Heart left ventricle (tissue), 16 donors: Measurements from ENCODE around the gene SNED1. TPM values are rescaled to one million over a fixed set of nuclear protein-coding genes. Genes with fewer than 3 reads are reported as not detected.

Experiments used
- ATAC-seq, 4 donors: fragments of 200-7000 bp; cut with Tn5 transposase; one replicate each; pipeline ENCODE4 v1.9.1; 2020 to 2022; ENCODE audit warnings: moderate library complexity in 4 of 4, mild to moderate bottlenecking in 3 of 4, moderate number of reproducible peaks in 1 of 4
- DNase-seq, 5 donors: peaks; one replicate each; pipeline ENCODE4 v3.0.0-alpha.2; 2020
- H3K27ac ChIP-seq, 12 donors: fragments of 200-600 bp; sonication (generic) in 4 of 12; one replicate each; pipeline versions ENCODE4 v1.5.0 to v1.8.0; 2016 to 2022; ENCODE audit warnings: mild to moderate bottlenecking in 2 of 12
- H3K27me3 ChIP-seq, 9 donors: fragments of 200-600 bp; sonication (generic) in 2 of 9; one replicate each; pipeline versions ENCODE4 v1.5.1 to v1.8.0; 2016 to 2022; ENCODE audit warnings: mild to moderate bottlenecking in 3 of 9
- H3K36me3 ChIP-seq, 9 donors: fragments of 200-600 bp; sonication (generic) in 2 of 9; one replicate each; pipeline versions ENCODE4 v1.5.0 to v1.8.0; 2018 to 2022; ENCODE audit warnings: mild to moderate bottlenecking in 2 of 9
- H3K4me1 ChIP-seq, 12 donors: fragments of 200-600 bp; sonication (generic) in 4 of 12; one replicate each; pipeline versions ENCODE4 v1.5.0 to v1.8.0; 2016 to 2022; ENCODE audit warnings: mild to moderate bottlenecking in 3 of 12
- H3K4me3 ChIP-seq, 12 donors: fragments of 200-600 bp; sonication (generic) in 4 of 12; one replicate each; pipeline versions ENCODE4 v1.5.0 to v1.8.0; 2017 to 2022; ENCODE audit warnings: mild to moderate bottlenecking in 9 of 12, moderate library complexity in 4 of 12
- H3K9me3 ChIP-seq, 12 donors: fragments of 200-600 bp; sonication (generic) in 4 of 12; one replicate each; pipeline versions ENCODE4 v1.5.0 to v1.8.0; 2016 to 2022; ENCODE audit warnings: mild to moderate bottlenecking in 1 of 12
- CTCF ChIP-seq, 12 donors: fragments of 200-600 bp; sonication (generic) in 4 of 12; IDR thresholded peaks; one replicate each; pipeline versions ENCODE4 v1.5.0 to v1.8.0; 2018 to 2022; ENCODE audit warnings: antibody characterized with exemption in 12 of 12, mild to moderate bottlenecking in 5 of 12
- POLR2A ChIP-seq, 2 donors: fragments of 450-650 bp; IDR thresholded peaks; one replicate each; pipeline ENCODE4 v1.6.1; 2017; ENCODE audit warnings: antibody characterized with exemption in 2 of 2, mild to moderate bottlenecking in 2 of 2, moderate library complexity in 2 of 2
- WGBS, 4 donors: extraction: QIAGEN DNeasy Blood & Tissue Kit in 2 of 4; methylation state at CpG; one replicate each; pipeline versions ENCODE4 v1.1.5 to v1.1.7; 2013 to 2018; 5-methylcytosine and 5-hydroxymethylcytosine counted together
- intact Hi-C, 10 donors: fragments of 100-400 bp; cut with DNase I; formaldehyde crosslinking; loops; one replicate each; pipeline versions ENCODE4 v1.11.1 to v1.14.2; 2022
- polyA plus RNA-seq, 2 donors: library from polyadenylated mRNA; stranded (reverse); fragments of 200-250 nt; gene quantifications; one replicate each; pipeline ENCODE4 v1.2.3, GENCODE V29; 2013
- total RNA-seq, 9 donors: library from RNA; depleted of rRNA in 2 of 9; stranded (reverse); fragments of >200 nt in 2 of 9; fragmentation: NEBNext Ultra II Directional in 3 of 9; extraction: Animal tissue kit (Norgen Biotek cat#: 25700) in 3 of 9; gene quantifications; one replicate each; pipeline versions ENCODE4 v1.1.0 to v1.2.4, GENCODE V29; 2016 to 2023
- donor health status: ischemic (EF 13 %, LVEDD 7.1; RV severe dilation, severe dysfunction).
- donor health status: healthy with polysubstance abuse.
- donor health status: DM: no; HTN: yes; CAD: no.
- donor health status: DM: no; HTN: no; CAD: no.
- donor health status: ischemic (EF 25% LVEDD 6.9; RV normal size, moderate dysfunction).
- donor health status: ischemic (EF 25% LVEDD 5.7; RV mildly dilated, moderate dysfunction).
- donor health status: healthy.
- donor health status: DM: yes; HTN: yes; CAD: no.
- donor health status: ischemic (EF 35%, LVEDD 5.7; RV mildly dilated, moderate dysfunction).
- donor health status: nonischemic (EF 11% LVEDD 7.7; RV severe dilation, severe dysfunction).
- donor health status: DM: yes; HTN: yes; CAD: no.
- donor health status: PGD.
- donor health status: ischemic (EF 29% LVEDD 5.4; RV normal size, mild dysfunction).
- donor health status: nonischemic (EF 23%, LVEDD 6.1; RV moderate dilation, normal function).

SNED1 gene
- total and polyA plus RNA-seq, 11 donors, result 3.1 to 14.7 (median 4.9) TPM

- peaks cover 0 to 17% (median 9%) of the 10 kb centered on the region in 12 donors for H3K4me1 ChIP-seq
- peak in 1 of 5 donors; percentile 12 for DNase-seq
- ATAC-seq, result no peak
- TF ChIP-seq CTCF (IDR thresholded peaks at IDR 0.05), result no peak
- peaks cover 0 to 4% (median 0%) of the 10 kb centered on the region in 9 donors for H3K27me3 ChIP-seq
- H3K4me3 ChIP-seq, result no peak overlapping the region
- 95 to 97% (median 95%) methylated on average over 29 to 34 of the region's 34 CpGs for WGBS, 4 donors
- no peaks in the 10 kb centered on the region for H3K36me3 ChIP-seq
- intact Hi-C loops, result no loop called here
- H3K9me3 ChIP-seq, result no peaks in the 10 kb centered on the region
- H3K27ac ChIP-seq, result no peak overlapping the region
Observed at GRCh38 chr2:240967681-240968621, 30.5 kb upstream of the SNED1 start.

GRCh38 chr2:240968731-240969624 is 29.4 kb upstream of the SNED1 start:
- Histone ChIP-seq H3K9me3 (peaks cover 0 to 4% (median 0%) of the 10 kb centered on the region in 12 donors), H3K27ac (no peak overlapping the region)
- intact Hi-C loops, result no loop called here

GRCh38 chr2:240970104-240970503 is 28.3 kb upstream of the SNED1 start:
- peaks cover 0 to 12% (median 0%) of the 10 kb centered on the region in 9 donors for H3K27me3 ChIP-seq
- peaks cover 0 to 12% (median 5%) of the 10 kb centered on the region in 12 donors for H3K4me1 ChIP-seq
- no peak for ATAC-seq
- H3K27ac ChIP-seq, result no peak overlapping the region
- H3K4me3 ChIP-seq, result no peak overlapping the region
- DNase-seq, result no peak
- WGBS, 4 donors, result 77 to 94% (median 92%) methylated on average over 3 of the region's 3 CpGs
- TF ChIP-seq POLR2A (IDR thresholded peaks at IDR 0.05), result no peak
- no peak for TF ChIP-seq CTCF (IDR thresholded peaks at IDR 0.05)
- H3K9me3 ChIP-seq, result peaks cover 0 to 4% (median 0%) of the 10 kb centered on the region in 12 donors
- H3K36me3 ChIP-seq, result no peaks in the 10 kb centered on the region
- intact Hi-C loops, result no loop called here

More at GRCh38 chr2:240968731-240969624, 29.4 kb upstream of the SNED1 start:
- no peaks in the 10 kb centered on the region for H3K36me3 ChIP-seq
- ATAC-seq (peak; percentile 53 to 84 (median 70)), DNase-seq (peak in 4 of 5 donors; percentile 19 to 68 (median 55))
- no peak overlapping the region for H3K4me3 ChIP-seq
- H3K4me1 ChIP-seq, result peaks cover 0 to 17% (median 9%) of the 10 kb centered on the region in 12 donors
- TF ChIP-seq POLR2A (IDR thresholded peaks at IDR 0.05), result no peak
- peak in 2 of 12 donors; percentile 7 to 16 for TF ChIP-seq CTCF (IDR thresholded peaks at IDR 0.05)
- WGBS, 4 donors, result 66 to 75% (median 72%) methylated on average over 10 to 15 of the region's 15 CpGs
- peaks cover 0 to 8% (median 0%) of the 10 kb centered on the region in 9 donors for H3K27me3 ChIP-seq
